PC-3 (cell line): ENCODE measurements around the gene SWSAP1. TPM values are rescaled to one million over a fixed set of nuclear protein-coding genes. Genes with fewer than 3 reads are reported as not detected.

ENCODE experiments used
- ATAC-seq: fragments of 200-7000 bp; cut with Tn5 transposase; 2 replicates; pipeline ENCODE4 v1.9.1; 2020; ENCODE audit warnings: mild to moderate bottlenecking, moderate library complexity
- BruUV-seq: library from RNA; stranded (reverse); fragments of 400-500 nt; replicated peaks from 2 replicates; lab custom pipeline; 2021; lab: Mats Ljungman, UMichigan
- CTCF ChIA-PET: fragments of 300-600 bp; sonication (Branson Sonifier 250); formaldehyde crosslinking; loops from one replicate; lab custom pipeline; 2022; ENCODE audit warnings: antibody characterized with exemption; lab: Charles Lee
- POLR2A ChIA-PET: fragments of 300-600 bp; sonication (Branson Sonifier 250); formaldehyde crosslinking; loops from one replicate; lab custom pipeline; 2022; ENCODE audit warnings: antibody characterized with exemption; ENCODE audit not compliant: unreplicated experiment; lab: Charles Lee
- DNase-seq: peaks from one replicate; pipeline ENCODE4 v3.0.0-alpha.2; 2015
- H2AFZ ChIP-seq: fragments of 300-600 bp; sonication (generic); 2 replicates; pipeline ENCODE4 v1.6.0; 2016; ENCODE audit warnings: antibody characterized with exemption, low read length
- H3F3A ChIP-seq: fragments of 300-600 bp; sonication (generic); one replicate; pipeline ENCODE4 v1.6.0; 2017; ENCODE audit warnings: antibody characterized with exemption, low read length, control low read depth, mild to moderate bottlenecking; ENCODE audit not compliant: unreplicated experiment
- H3K27ac ChIP-seq: fragments of 300-600 bp; sonication (generic); 2 replicates; pipeline ENCODE4 v1.5.1; 2016; ENCODE audit warnings: mild to moderate bottlenecking, low read length
- H3K27me3 ChIP-seq: fragments of 300-600 bp; sonication (generic); 2 replicates; pipeline ENCODE4 v1.6.1; 2016; ENCODE audit warnings: low read length, mixed read lengths
- H3K36me3 ChIP-seq: fragments of 300-600 bp; sonication (generic); 2 replicates; pipeline ENCODE4 v1.6.1; 2016; ENCODE audit warnings: low read depth, mixed run types, low read length, mixed read lengths
- H3K4me1 ChIP-seq: fragments of 300-600 bp; sonication (generic); 2 replicates; pipeline ENCODE4 v1.5.1; 2016; ENCODE audit warnings: low read length; ENCODE audit not compliant: insufficient read depth
- H3K4me2 ChIP-seq: fragments of 300-600 bp; sonication (generic); 2 replicates; pipeline ENCODE4 v1.6.0; 2016; ENCODE audit warnings: low read length
- H3K4me3 ChIP-seq: fragments of 300-600 bp; sonication (generic); 2 replicates; pipeline ENCODE4 v1.5.1; 2016; ENCODE audit warnings: mild to moderate bottlenecking, low read length, mixed read lengths
- H3K79me2 ChIP-seq: fragments of 300-600 bp; sonication (generic); 2 replicates; pipeline ENCODE4 v1.6.1; 2017; ENCODE audit warnings: low read length, mixed read lengths
- H3K9ac ChIP-seq: fragments of 300-600 bp; sonication (generic); 2 replicates; pipeline ENCODE4 v1.6.0; 2016; ENCODE audit warnings: mild to moderate bottlenecking, low read length
- H3K9me2 ChIP-seq: fragments of 300-600 bp; sonication (generic); replicated peaks from 2 replicates; pipeline ENCODE4 v1.6.1; 2016; ENCODE audit warnings: mixed run types, low read length, mixed read lengths
- H3K9me3 ChIP-seq: fragments of 300-600 bp; sonication (generic); 2 replicates; pipeline ENCODE4 v1.6.1; 2016; ENCODE audit warnings: low read length, mixed read lengths
- H4K20me1 ChIP-seq: fragments of 300-600 bp; sonication (generic); 2 replicates; pipeline ENCODE4 v1.6.1; 2016; ENCODE audit warnings: low read length, mixed read lengths
- EZH2 ChIP-seq: fragments of 300-600 bp; sonication (generic); IDR thresholded peaks from one replicate; pipeline ENCODE4 v1.6.1; 2017; ENCODE audit warnings: antibody characterized with exemption, mild to moderate bottlenecking, low read length; ENCODE audit not compliant: unreplicated experiment
- EZH2phosphoT487 ChIP-seq: fragments of 300-600 bp; sonication (generic); IDR thresholded peaks from 2 replicates; pipeline ENCODE4 v1.6.1; 2018; ENCODE audit warnings: mild to moderate bottlenecking, antibody characterized with exemption, low read length, borderline replicate concordance
- intact Hi-C: fragments of 100-400 bp; cut with micrococcal nuclease; formaldehyde crosslinking; loops from 2 replicates; pipeline ENCODE4 v1.9.0; 2023
- total RNA-seq: library from RNA; depleted of rRNA; stranded (reverse); fragments of >200 nt; gene quantifications from 2 replicates; pipeline ENCODE4 v1.2.3, GENCODE V29; 2014
- TF ChIP-seq, protein P1 (sequence below): fragments of 300-600 bp; sonication (generic); conservative IDR thresholded peaks from 2 replicates; pipeline ENCODE4 v1.5.1; 2017; ENCODE audit warnings: antibody characterized with exemption, low read depth, mild to moderate bottlenecking, low read length

The SWSAP1 gene
- total RNA-seq, 1 experiment from 2014 or later: 6.1 TPM

DNA sequence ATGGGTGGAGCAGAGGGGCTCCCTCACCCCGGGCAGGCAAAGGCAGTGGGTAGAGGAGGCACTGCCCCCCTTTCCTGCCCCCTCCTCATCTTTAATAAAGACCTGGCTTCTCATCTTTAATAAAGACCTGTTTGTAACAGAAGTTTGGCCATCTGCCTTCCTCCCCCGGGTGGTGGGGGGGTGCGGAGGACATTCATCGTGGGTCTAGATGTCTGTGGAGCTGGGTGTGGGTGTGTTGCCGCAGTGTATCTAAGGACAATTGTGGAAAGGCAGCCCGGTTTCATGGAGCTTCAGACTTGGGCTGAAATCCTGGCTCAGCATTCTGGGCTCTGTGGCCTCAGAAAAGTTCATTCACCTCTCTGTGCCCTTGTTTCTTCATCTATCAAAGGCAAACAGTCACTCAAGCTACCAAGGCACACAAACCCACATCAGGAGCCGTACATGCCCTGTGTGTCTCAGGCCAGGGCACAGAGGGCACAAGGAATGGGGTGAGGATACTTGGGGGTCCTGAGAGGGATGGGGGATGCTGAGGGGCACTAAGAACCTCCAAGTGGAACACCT lies 8.8 kb upstream of the SWSAP1 start:
- no peak overlapping the region for H3K27ac ChIP-seq
- no peaks in the 10 kb centered on the region for H3K9me3 ChIP-seq
- ATAC-seq: no peak
- H3K4me3 ChIP-seq: no peak overlapping the region
- no peaks in the 10 kb centered on the region for H3F3A ChIP-seq
- H3K36me3 ChIP-seq: peaks cover 3% of the 10 kb centered on the region; the same call in 1 of the 2 replicates
- no peaks in the 10 kb centered on the region for H3K4me1 ChIP-seq
- no TSS peak for BruUV-seq
- no peak overlapping the region for H2AFZ ChIP-seq
- ChIA-PET POLR2A (no interaction called here), CTCF (no interaction called here)
- no peak for TF ChIP-seq EZH2phosphoT487
- no peak for TF ChIP-seq EZH2
- TF ChIP-seq, protein P1, sequence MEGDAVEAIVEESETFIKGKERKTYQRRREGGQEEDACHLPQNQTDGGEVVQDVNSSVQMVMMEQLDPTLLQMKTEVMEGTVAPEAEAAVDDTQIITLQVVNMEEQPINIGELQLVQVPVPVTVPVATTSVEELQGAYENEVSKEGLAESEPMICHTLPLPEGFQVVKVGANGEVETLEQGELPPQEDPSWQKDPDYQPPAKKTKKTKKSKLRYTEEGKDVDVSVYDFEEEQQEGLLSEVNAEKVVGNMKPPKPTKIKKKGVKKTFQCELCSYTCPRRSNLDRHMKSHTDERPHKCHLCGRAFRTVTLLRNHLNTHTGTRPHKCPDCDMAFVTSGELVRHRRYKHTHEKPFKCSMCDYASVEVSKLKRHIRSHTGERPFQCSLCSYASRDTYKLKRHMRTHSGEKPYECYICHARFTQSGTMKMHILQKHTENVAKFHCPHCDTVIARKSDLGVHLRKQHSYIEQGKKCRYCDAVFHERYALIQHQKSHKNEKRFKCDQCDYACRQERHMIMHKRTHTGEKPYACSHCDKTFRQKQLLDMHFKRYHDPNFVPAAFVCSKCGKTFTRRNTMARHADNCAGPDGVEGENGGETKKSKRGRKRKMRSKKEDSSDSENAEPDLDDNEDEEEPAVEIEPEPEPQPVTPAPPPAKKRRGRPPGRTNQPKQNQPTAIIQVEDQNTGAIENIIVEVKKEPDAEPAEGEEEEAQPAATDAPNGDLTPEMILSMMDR: no peak
- no peak overlapping the region for H3K4me2 ChIP-seq
- H3K9me2 ChIP-seq: no peaks in the 10 kb centered on the region
- no peaks in the 10 kb centered on the region for H4K20me1 ChIP-seq
- intact Hi-C loops: no loop called here
- no peak overlapping the region for H3K9ac ChIP-seq
- no peaks in the 10 kb centered on the region for H3K79me2 ChIP-seq
- DNase-seq: no peak
- no peaks in the 10 kb centered on the region for H3K27me3 ChIP-seq

DNA sequence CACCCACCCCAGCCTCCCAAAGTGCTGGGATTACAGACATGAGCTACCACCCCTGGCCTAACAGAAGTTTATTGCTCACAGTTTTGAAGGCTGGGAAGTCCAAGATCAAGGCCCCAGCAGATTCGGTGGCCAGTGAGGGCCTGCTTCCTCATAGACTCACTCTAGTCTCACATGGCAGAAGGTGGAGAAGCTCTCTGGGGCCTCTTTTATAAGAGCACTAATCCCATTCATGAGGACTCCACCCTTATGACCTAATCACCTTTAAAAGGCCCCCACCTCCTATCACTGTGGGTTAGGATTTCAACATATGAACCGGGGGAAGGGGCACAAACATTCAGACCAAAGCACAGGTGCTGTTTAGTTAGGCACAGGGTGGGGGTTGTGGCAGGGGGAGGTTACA lies 6.9 kb upstream of the SWSAP1 start:
- ATAC-seq: no peak

DNA sequence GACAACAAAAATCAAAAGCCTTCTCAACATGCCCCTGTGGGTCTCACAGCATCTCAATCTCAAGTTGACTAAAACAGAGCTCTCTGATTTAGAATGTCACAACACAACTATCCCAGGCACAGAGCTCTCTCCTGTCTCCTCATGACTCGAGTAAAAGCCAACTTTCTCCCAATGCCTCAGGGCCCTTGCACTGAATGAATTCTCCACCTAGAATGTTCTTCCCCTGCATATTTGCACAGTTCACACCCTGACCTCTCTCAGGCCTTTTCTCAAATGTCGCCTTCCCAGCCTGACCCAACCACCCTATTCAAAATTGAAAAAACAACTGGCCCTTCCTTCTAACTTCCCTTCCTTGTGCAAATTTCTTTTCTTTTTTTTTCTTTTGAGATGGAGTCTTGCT lies 3.7 kb upstream of the SWSAP1 start:
- peaks cover 15% of the 10 kb centered on the region for H3K4me1 ChIP-seq
- ChIA-PET POLR2A (no interaction called here), CTCF (no interaction called here)
- H3K4me3 ChIP-seq: no peak overlapping the region
- H3K9me2 ChIP-seq: no peaks in the 10 kb centered on the region
- no peak overlapping the region for H3K9ac ChIP-seq
- H3K9me3 ChIP-seq: no peaks in the 10 kb centered on the region
- H3K36me3 ChIP-seq: no peaks in the 10 kb centered on the region
- H4K20me1 ChIP-seq: no peaks in the 10 kb centered on the region
- H2AFZ ChIP-seq: no peak overlapping the region
- H3F3A ChIP-seq: no peaks in the 10 kb centered on the region
- no peak overlapping the region for H3K4me2 ChIP-seq
- DNase-seq: no peak
- H3K27ac ChIP-seq: no peak overlapping the region
- H3K79me2 ChIP-seq: peaks cover 7% of the 10 kb centered on the region
- TF ChIP-seq, protein P1: no peak
- no peak for TF ChIP-seq EZH2
- TF ChIP-seq EZH2phosphoT487: no peak
- BruUV-seq: no TSS peak
- intact Hi-C loops: no loop called here
- no peak for ATAC-seq
- no peaks in the 10 kb centered on the region for H3K27me3 ChIP-seq

More for the DNA sequence above, 6.9 kb upstream of the SWSAP1 start:
- DNase-seq: no peak
- Histone ChIP-seq H3K9me2 (no peaks in the 10 kb centered on the region), H3K27me3 (no peaks in the 10 kb centered on the region), H3F3A (no peaks in the 10 kb centered on the region), H3K4me2 (no peak overlapping the region), H3K9ac (no peak overlapping the region), H3K9me3 (no peaks in the 10 kb centered on the region), H3K79me2 (no peaks in the 10 kb centered on the region), H2AFZ (no peak overlapping the region), H3K4me3 (no peak overlapping the region), H4K20me1 (no peaks in the 10 kb centered on the region), H3K27ac (no peak overlapping the region), H3K4me1 (no peaks in the 10 kb centered on the region), H3K36me3 (no peaks in the 10 kb centered on the region)
- POLR2A ChIA-PET: interaction anchor here (0.6 kb wide), 1 partner anchor 21 kb away, joined by 4 read pairs; the partner anchor contains the start of genes CCDC159 and TMEM205
- CTCF ChIA-PET: no interaction called here
- TF ChIP-seq EZH2: no peak
- BruUV-seq: no TSS peak
- intact Hi-C loops: no loop called here
